Peyer's patch (tissue), 4 donors: Measurements from ENCODE around the gene HSP90AA1.

ENCODE experiments used
- POLR2A ChIP-seq, 2 donors: fragments of 450-650 bp; IDR thresholded peaks; one replicate each; pipeline ENCODE4 v1.5.1; 2017; ENCODE audit warnings: antibody characterized with exemption in 2 of 2, mild to moderate bottlenecking in 2 of 2, moderate library complexity in 2 of 2
- TF ChIP-seq, protein P1 (sequence below), 6 experiments: fragments of 450-650 bp in 4 of 6; fragments of 200-600 bp in 2 of 6; sonication (generic) in 1 of 6; IDR thresholded peaks; one replicate each; pipeline ENCODE4 v1.5.1; 2017 to 2019; ENCODE audit warnings: antibody characterized with exemption in 6 of 6, mild to moderate bottlenecking in 3 of 6, moderate library complexity in 1 of 6

GRCh38 chr14:102066041-102066451 lies 20.8 kb downstream of the HSP90AA1 start:
- TF ChIP-seq, protein P1, sequence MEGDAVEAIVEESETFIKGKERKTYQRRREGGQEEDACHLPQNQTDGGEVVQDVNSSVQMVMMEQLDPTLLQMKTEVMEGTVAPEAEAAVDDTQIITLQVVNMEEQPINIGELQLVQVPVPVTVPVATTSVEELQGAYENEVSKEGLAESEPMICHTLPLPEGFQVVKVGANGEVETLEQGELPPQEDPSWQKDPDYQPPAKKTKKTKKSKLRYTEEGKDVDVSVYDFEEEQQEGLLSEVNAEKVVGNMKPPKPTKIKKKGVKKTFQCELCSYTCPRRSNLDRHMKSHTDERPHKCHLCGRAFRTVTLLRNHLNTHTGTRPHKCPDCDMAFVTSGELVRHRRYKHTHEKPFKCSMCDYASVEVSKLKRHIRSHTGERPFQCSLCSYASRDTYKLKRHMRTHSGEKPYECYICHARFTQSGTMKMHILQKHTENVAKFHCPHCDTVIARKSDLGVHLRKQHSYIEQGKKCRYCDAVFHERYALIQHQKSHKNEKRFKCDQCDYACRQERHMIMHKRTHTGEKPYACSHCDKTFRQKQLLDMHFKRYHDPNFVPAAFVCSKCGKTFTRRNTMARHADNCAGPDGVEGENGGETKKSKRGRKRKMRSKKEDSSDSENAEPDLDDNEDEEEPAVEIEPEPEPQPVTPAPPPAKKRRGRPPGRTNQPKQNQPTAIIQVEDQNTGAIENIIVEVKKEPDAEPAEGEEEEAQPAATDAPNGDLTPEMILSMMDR (IDR thresholded peaks at IDR 0.05), result no peak
- TF ChIP-seq POLR2A (IDR thresholded peaks at IDR 0.05), result no peak
